Cardiac fibroblast (primary cell): ENCODE results near the gene CTSG.

Source experiments
- DNase-seq, 2 donors: peaks; one replicate each; pipeline versions ENCODE4 v3.0.0 to v3.0.0-alpha.2; 2010; ENCODE audit warnings: low read depth in 2 of 2
- H3K4me3 ChIP-seq, 2 donors: replicated peaks in 1 of 2; 1 replicate in 1 of 2; 2 replicates in 1 of 2; pipeline ENCODE4 v1.5.1; 2011; ENCODE audit warnings: low read depth in 2 of 2, low read length in 2 of 2, mild to moderate bottlenecking in 2 of 2, moderate library complexity in 1 of 2
- CTCF ChIP-seq: IDR thresholded peaks from one replicate; pipeline ENCODE4 v1.5.1; 2011; ENCODE audit warnings: low read depth, mild to moderate bottlenecking, low read length, inconsistent platforms

Gene CTSG, protein sequence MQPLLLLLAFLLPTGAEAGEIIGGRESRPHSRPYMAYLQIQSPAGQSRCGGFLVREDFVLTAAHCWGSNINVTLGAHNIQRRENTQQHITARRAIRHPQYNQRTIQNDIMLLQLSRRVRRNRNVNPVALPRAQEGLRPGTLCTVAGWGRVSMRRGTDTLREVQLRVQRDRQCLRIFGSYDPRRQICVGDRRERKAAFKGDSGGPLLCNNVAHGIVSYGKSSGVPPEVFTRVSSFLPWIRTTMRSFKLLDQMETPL

GRCh38 chr14:24576182-24576581 is at the start of gene CTSG:
CTSG (minus strand) TSS chr14:24576250; CDS start chr14:24576223, 27 bp downstream.
- H3K4me3 ChIP-seq = no peak within 1 kb of the TSS
- no peak for TF ChIP-seq CTCF
- no peak for DNase-seq

GRCh38 chr14:24613747-24614146 is 37.7 kb upstream of the CTSG start:
- no peak for TF ChIP-seq CTCF
- no peak for DNase-seq
- H3K4me3 ChIP-seq = no peak overlapping the region

- no peak for TF ChIP-seq CTCF
- H3K4me3 ChIP-seq = no peak overlapping the region
- no peak for DNase-seq
Measured at GRCh38 chr14:24613241-24613640, 37.2 kb upstream of the CTSG start.

DNA sequence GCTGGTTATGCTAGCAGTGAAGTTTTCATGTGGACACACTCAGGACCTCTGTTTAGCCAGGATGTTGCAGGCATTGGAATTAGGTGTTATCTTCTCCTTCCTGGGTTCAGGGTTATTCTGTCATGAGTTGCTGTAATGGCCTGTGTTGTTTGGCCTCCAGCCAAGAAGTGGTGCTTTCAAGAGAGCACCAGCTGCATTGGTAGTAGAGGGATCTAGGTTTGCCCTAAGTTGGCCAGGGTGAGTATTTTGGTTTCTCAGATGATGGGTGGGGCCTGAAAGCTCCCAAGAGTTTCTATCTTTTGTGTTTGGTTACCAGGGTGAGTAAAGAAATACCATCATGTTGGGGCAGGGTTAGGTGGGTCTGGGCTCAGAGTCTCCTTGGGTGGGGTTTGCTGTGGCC is 36.1 kb upstream of the CTSG start:
- H3K4me3 ChIP-seq = no peak overlapping the region
- DNase-seq = no peak
- TF ChIP-seq CTCF = no peak

GRCh38 chr14:24609655-24610344 is 33.8 kb upstream of the CTSG start, which contains the start of gene GZMH:
GZMH (minus strand) TSS chr14:24609685; CDS start chr14:24609613, 72 bp downstream.
- no peak within 1 kb of the TSS for H3K4me3 ChIP-seq
- TF ChIP-seq CTCF = no peak
- no peak for DNase-seq

DNA sequence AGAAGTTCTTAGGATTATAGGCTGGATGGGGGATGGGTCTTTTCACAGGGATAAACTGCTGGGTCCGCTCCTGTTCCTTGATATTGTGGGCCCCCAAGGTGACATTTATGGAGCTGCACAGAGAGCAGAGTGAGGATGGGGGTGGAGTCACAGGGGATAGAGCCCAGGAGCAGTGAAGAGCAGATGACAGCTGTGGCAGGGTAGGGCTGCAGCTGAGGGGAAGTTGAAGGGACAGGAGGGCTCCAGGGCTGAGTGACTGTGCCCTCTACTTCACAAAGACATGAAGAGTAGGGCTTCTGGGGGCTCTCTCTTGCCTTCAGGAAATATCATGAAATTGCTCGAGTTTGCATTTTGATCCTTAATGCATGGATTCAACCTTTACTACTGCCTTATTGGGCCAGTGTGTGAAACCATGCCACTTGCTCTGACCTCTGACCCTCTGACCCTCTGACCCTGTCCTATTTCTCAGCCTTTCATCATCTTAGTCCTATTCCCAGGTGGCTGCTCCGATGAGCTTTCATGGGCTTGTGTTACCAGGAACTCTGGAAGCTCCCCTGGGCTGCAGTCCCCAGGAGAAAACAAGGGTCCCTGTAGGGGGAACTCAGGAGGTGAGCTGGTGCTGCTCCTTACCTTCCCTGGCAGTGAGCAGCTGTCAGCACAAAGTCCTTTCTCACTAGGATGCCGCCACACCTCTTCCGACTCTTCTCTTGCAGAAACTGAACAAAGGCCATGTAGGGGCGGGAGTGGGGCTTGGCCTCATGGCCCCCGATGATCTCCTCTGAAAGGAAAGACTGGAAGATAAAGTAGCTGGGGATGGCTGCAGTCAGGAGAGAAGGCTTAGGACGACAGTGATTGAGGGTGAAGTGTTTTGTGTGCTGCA is 31.8 kb upstream of the CTSG start:
- no peak for DNase-seq
- no peak overlapping the region for H3K4me3 ChIP-seq
- no peak for TF ChIP-seq CTCF
